Measurements from ENCODE around the gene DHFR2. TPM values are rescaled to one million over a fixed set of nuclear protein-coding genes. Genes with fewer than 3 reads are reported as not detected.
"Not testable (repeated sequence)": the region's sequence is repeated elsewhere in the genome, so short reads cannot be mapped to it uniquely, and the experiment has no call there.

DHFR2 gene
- total RNA-seq, 2 donors from 2014 or later: 4.6 to 5.4 TPM

DNA sequence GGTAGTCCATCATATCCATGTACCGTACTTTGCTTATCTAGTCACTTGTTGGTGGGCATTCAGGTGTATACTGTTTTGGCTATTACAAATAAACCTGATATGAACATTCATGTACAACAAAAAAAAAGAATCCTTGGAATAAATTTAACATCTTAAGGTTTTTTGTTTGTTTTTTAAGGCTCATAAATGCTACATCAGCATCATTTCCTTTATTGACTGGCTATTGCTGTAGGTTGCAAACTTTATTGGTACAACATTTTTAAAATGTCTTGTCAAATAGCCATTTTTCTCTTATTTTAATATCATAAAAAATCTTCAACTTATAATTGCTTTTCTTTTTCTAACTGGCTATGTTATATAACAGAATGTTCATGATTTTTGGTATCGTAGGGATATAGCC is 16.2 kb downstream of the DHFR2 start:
- Histone ChIP-seq H3K9ac (ENCODE audit: low read depth in 2 of 2, low read length in 2 of 2) (no peak overlapping the region), H3K4me3 (no peak overlapping the region), H3K27ac (no peak overlapping the region), H3K4me1 (no peaks in the 10 kb centered on the region), H3K36me3 (no peaks in the 10 kb centered on the region), H3K27me3 (no peaks in the 10 kb centered on the region), H3K9me3 (no peaks in the 10 kb centered on the region)
- intact Hi-C loops (cut with DNase I): no loop called here
- TF ChIP-seq, protein P1, sequence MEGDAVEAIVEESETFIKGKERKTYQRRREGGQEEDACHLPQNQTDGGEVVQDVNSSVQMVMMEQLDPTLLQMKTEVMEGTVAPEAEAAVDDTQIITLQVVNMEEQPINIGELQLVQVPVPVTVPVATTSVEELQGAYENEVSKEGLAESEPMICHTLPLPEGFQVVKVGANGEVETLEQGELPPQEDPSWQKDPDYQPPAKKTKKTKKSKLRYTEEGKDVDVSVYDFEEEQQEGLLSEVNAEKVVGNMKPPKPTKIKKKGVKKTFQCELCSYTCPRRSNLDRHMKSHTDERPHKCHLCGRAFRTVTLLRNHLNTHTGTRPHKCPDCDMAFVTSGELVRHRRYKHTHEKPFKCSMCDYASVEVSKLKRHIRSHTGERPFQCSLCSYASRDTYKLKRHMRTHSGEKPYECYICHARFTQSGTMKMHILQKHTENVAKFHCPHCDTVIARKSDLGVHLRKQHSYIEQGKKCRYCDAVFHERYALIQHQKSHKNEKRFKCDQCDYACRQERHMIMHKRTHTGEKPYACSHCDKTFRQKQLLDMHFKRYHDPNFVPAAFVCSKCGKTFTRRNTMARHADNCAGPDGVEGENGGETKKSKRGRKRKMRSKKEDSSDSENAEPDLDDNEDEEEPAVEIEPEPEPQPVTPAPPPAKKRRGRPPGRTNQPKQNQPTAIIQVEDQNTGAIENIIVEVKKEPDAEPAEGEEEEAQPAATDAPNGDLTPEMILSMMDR (IDR thresholded peaks at IDR 0.05): no peak
- no peak for DNase-seq

DNA sequence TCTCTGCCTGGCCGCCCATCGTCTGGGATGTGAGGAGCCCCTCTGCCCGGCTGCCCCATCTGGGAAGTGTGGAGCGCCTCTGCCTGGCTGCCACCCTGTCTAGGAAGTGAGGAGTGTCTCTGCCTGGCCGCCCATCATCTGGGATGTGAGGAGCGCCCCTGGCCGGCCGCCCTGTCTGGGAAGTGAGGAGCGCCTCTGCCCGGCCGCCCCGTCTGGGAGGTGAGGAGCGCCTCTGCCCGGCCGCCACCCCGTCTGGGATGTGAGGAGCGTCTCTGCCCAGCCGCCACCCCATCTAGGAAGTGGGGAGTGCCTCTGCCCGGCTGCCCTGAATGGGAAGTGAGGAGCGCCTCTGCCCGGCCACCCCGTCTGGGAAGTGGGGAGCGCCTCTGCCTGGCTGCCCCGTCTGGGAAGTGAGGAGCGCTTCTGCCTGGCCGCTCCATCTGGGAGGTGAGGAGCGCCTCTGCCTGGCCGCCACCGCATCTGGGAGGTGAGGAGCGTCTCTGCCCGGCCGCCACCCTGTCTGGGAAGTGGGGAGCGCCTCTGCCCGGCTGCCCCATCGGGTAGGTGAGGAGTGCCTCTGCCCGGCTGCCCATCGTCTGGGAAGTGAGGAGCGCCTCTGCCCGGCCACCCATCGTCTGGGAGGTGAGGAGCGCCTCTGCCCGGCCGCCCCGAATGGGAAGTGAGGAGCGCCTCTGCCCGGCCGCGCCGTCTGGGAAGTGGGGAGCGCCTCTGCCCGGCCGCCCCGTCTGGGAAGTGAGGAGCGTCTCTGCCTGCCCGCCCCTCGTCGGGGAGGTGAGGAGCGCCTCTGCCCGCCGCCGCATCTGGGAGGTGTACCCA is 18.4 kb downstream of the DHFR2 start:
- H3K27me3 ChIP-seq; H3K4me3 ChIP-seq; H3K9ac ChIP-seq (ENCODE audit: low read depth in 2 of 2, low read length in 2 of 2); DNase-seq; H3K9me3 ChIP-seq; H3K36me3 ChIP-seq; H3K4me1 ChIP-seq; H3K27ac ChIP-seq; intact Hi-C loops (cut with DNase I): not testable (repeated sequence)

DNA sequence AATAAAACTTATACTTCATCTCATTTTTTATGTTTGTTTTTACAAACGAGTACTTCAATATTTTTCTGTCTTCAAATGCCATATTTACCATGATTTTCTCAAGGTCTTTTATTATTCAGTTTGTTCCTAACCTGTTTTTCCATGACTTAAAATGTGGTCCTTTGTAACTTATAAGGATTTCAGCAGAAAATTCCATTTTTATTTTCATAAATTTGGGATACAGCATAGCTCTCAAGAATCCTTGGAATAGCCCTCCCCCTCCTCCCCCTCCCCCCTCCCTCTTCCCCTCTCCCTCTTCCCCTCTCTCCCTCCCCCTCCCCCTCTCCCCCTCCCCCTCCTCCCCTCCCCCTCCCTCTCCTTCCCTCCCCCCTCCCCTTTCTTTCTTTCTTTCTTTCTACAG is 19.4 kb downstream of the DHFR2 start:
- Histone ChIP-seq H3K4me1 (no peaks in the 10 kb centered on the region), H3K4me3 (no peak overlapping the region), H3K27ac (no peak overlapping the region), H3K9ac (ENCODE audit: low read depth in 2 of 2, low read length in 2 of 2) (no peak overlapping the region), H3K27me3 (no peaks in the 10 kb centered on the region), H3K9me3 (no peaks in the 10 kb centered on the region), H3K36me3 (no peaks in the 10 kb centered on the region)
- DNase-seq: no peak
- intact Hi-C loops (cut with DNase I): no loop called here
- TF ChIP-seq, protein P1 (IDR thresholded peaks at IDR 0.05): no peak

DNA sequence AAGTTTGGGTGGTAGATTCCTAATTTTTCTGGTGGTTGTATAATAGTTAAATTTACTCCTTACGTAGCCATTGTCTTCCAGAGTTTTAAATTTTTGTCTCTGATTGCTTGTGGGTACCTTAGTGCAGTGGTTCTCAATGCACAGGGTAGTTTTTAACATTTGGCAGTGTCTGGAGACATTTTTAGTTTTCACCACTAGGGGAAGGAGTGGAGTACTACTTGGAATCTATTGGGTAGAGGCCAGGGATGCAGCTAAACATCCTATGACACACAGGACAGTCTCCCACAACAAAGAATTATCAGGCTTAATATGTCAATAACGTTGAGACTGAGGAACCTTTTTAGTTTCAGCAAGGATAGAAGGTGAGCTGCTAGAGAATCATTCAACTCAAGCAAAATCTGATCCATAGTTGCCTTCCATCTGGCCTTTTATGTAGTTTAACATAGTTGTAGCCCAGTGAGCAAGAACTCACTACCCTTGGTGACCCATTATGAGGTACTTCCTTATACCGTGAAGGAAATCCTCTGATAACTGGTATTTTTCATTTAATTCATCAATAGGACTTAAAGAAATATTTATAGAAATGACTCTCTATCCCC is 25.7 kb downstream of the DHFR2 start:
- TF ChIP-seq, protein P1 (IDR thresholded peaks at IDR 0.05): peak; percentile 55
- intact Hi-C loops (cut with DNase I): no loop called here
- Histone ChIP-seq H3K9me3 (no peaks in the 10 kb centered on the region), H3K4me3 (no peak overlapping the region), H3K27me3 (no peaks in the 10 kb centered on the region), H3K9ac (ENCODE audit: low read depth in 2 of 2, low read length in 2 of 2) (no peak overlapping the region), H3K27ac (no peak overlapping the region), H3K4me1 (no peaks in the 10 kb centered on the region), H3K36me3 (no peaks in the 10 kb centered on the region)
- DNase-seq: no peak

DNA sequence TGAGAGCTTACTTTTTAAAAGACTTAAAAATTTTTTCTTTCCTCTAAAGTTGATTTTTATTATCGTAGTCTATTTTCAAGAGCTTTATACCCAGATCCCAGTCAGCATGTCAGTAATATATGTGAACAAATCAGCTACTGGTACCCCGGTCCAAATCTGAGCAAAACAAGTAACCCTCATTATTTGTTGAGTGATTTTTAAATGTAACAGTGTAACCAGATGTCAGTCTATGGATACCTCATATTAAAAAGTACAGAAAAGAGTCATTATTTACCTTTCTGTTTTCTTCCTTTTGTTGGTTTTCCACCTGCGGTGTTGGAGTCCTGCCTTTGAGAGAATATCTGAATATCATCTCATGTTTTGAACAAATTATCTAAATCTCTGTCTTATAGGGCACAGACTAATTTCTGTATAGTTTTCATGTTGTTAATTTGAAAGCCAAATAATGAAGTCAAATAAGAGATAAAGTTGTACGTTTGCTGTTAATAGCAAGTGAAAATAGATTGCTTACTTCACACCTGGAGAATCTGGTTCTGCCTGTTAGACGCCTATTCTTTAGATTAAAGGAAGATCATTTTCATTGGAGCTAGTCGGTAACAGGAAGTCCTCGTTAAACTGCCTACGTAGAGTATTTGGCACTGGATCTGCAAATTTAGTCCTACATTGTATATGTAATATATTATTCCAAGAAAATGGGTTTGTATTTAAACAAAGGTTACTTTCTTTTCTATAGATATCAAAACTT is 34.5 kb downstream of the DHFR2 start, which contains the start of gene STX19:
TSS of gene STX19 (minus strand) at position 505 of the 745 bp plus-strand sequence. CDS start 13,328 bp downstream, outside the sequence.
- no peaks in the 10 kb centered on the region for H3K36me3 ChIP-seq
- intact Hi-C loops (cut with DNase I): no loop called here
- TF ChIP-seq, protein P1 (IDR thresholded peaks at IDR 0.05): no peak
- no peaks in the 10 kb centered on the region for H3K27me3 ChIP-seq
- no peaks in the 10 kb centered on the region for H3K9me3 ChIP-seq
- peak within 1 kb of the TSS; percentile 80 for H3K27ac ChIP-seq
- H3K4me3 ChIP-seq: peak within 1 kb of the TSS; percentile 12
- DNase-seq: peak; percentile 72
- peak within 1 kb of the TSS in 1 of 2 donors; percentile 53 for H3K9ac ChIP-seq (ENCODE audit: low read depth in 2 of 2, low read length in 2 of 2)
- H3K4me1 ChIP-seq: no peaks in the 10 kb centered on the region

Measured in colonic mucosa (tissue), 4 donors.